HepG2 (cell line): Measurements from ENCODE around the gene PIP5K1C. TPM values are rescaled to one million over a fixed set of nuclear protein-coding genes. Genes with fewer than 3 reads are reported as not detected.

ENCODE experiments used
- ASH2L ChIP-seq: fragments of 300-600, 200-600 bp; sonication (generic); IDR thresholded peaks from 2 replicates; pipeline ENCODE4 v1.7.0; 2017; ENCODE audit warnings: low read depth, mild to moderate bottlenecking, moderate library complexity, mixed read lengths, low read length; ENCODE audit not compliant: insufficient read length
- ATF1 ChIP-seq: IDR thresholded peaks from 2 replicates; pipeline ENCODE4 v1.6.1; 2016; ENCODE audit warnings: mild to moderate bottlenecking, control low read depth
- ATF5 ChIP-seq: sonication (generic); formaldehyde crosslinking; IDR thresholded peaks from 2 replicates; pipeline ENCODE4 v1.4.0; 2020; ENCODE audit warnings: mild to moderate bottlenecking, low read depth, missing genetic modification reagents
- DR1 ChIP-seq: sonication (generic); formaldehyde crosslinking; IDR thresholded peaks from 2 replicates; pipeline ENCODE4 v1.8.0; 2021; ENCODE audit warnings: mild to moderate bottlenecking, missing genetic modification reagents, inconsistent platforms
- KLF6 ChIP-seq: IDR thresholded peaks from 2 replicates; pipeline ENCODE4 v1.8.0; 2016; ENCODE audit warnings: missing biosample characterization, missing genetic modification reagents
- KMT2A ChIP-seq: sonication (generic); formaldehyde crosslinking; IDR thresholded peaks from 2 replicates; pipeline ENCODE4 v1.4.0; 2020; ENCODE audit warnings: missing genetic modification reagents
- MAF1 ChIP-seq: sonication (generic); formaldehyde crosslinking; IDR thresholded peaks from 2 replicates; pipeline ENCODE4 v1.5.0; 2020; ENCODE audit warnings: missing genetic modification reagents, borderline replicate concordance
- PAXIP1 ChIP-seq: sonication (generic); formaldehyde crosslinking; conservative IDR thresholded peaks from 2 replicates; pipeline ENCODE4 v1.4.0; 2020; ENCODE audit warnings: mild to moderate bottlenecking, missing genetic modification reagents, moderate library complexity
- THAP11 ChIP-seq: IDR thresholded peaks from 2 replicates; pipeline ENCODE4 v1.6.1; 2016; ENCODE audit warnings: missing biosample characterization, missing genetic modification reagents
- TMF1 ChIP-seq: sonication (generic); formaldehyde crosslinking; IDR thresholded peaks from 2 replicates; pipeline ENCODE4 v1.8.1; 2022; ENCODE audit warnings: low read depth, missing genetic modification reagents
- YY1 ChIP-seq: IDR thresholded peaks from 2 replicates; pipeline ENCODE4 v1.6.1; 2011; ENCODE audit warnings: low read length, low read depth, moderate library complexity, mild to moderate bottlenecking; ENCODE audit not compliant: insufficient read depth, insufficient replicate concordance
- ZBTB8A ChIP-seq: sonication (generic); formaldehyde crosslinking; IDR thresholded peaks from 2 replicates; pipeline ENCODE4 v1.4.0; 2020; ENCODE audit warnings: mild to moderate bottlenecking, low read depth, missing genetic modification reagents, borderline replicate concordance
- ZKSCAN8 ChIP-seq: IDR thresholded peaks from 2 replicates; pipeline ENCODE4 v1.6.1; 2016; ENCODE audit warnings: borderline replicate concordance, missing genetic modification reagents, missing compliant biosample characterization
- ZNF652 ChIP-seq: IDR thresholded peaks from 2 replicates; pipeline ENCODE4 v1.6.1; 2016; ENCODE audit warnings: low read depth, borderline replicate concordance
- polyA plus RNA-seq, 8 experiments: library from polyadenylated mRNA; depleted of rRNA in 3 of 8; stranded (reverse) in 7 of 8; unstranded in 1 of 8; fragments of >200 nt; fragmentation: Illumina TruSeq in 4 of 8; extraction: Trizol in 4 of 8; gene quantifications; 2 replicates each; pipeline versions ENCODE4 v1.2.1 to v1.2.3, GENCODE V29; 2011 to 2016; ENCODE audit warnings: low read depth in 4 of 8, missing spikeins in 1 of 8, mixed read lengths in 1 of 8; ENCODE audit not compliant: insufficient read depth in 1 of 8
- total RNA-seq, 5 experiments: library from RNA; depleted of rRNA; stranded (reverse); fragments of >200 nt; fragmentation: Illumina TruSeq; extraction: Trizol; gene quantifications; 2 replicates each; pipeline ENCODE4 v1.2.3, GENCODE V29; 2016; ENCODE audit warnings: low read depth in 1 of 5
- TF ChIP-seq, protein P1 (sequence below): sonication (generic); formaldehyde crosslinking; IDR thresholded peaks from 2 replicates; pipeline ENCODE4 v1.5.1; 2020; ENCODE audit warnings: mild to moderate bottlenecking, missing genetic modification reagents, moderate library complexity
- TF ChIP-seq, protein P2 (sequence below): sonication (generic); formaldehyde crosslinking; IDR thresholded peaks from 2 replicates; pipeline ENCODE4 v1.9.0; 2021; ENCODE audit warnings: missing genetic modification reagents, borderline replicate concordance

PIP5K1C gene
- total and polyA plus RNA-seq, 2 of the 13 experiments (the other 11 are each of a cell fraction or from before 2014, with no cell fraction given) = 3.6 to 4.3 TPM

- no peak for TF ChIP-seq DR1 (CRISPR knock-in tag)
- 0 out of 2 replicates have a peak, but pooled peaks have one; percentile 36 for TF ChIP-seq KMT2A (CRISPR knock-in tag)
- TF ChIP-seq ATF1 (CRISPR knock-in tag) = no peak
- TF ChIP-seq ZKSCAN8 (CRISPR knock-in tag) = peak; percentile 92
- TF ChIP-seq ZNF652 (CRISPR knock-in tag) = no peak; the same call in 1 of the 2 replicates
- TF ChIP-seq KLF6 (CRISPR knock-in tag) = peak; percentile 42; the same call in 1 of the 2 replicates
- TF ChIP-seq, protein P1, sequence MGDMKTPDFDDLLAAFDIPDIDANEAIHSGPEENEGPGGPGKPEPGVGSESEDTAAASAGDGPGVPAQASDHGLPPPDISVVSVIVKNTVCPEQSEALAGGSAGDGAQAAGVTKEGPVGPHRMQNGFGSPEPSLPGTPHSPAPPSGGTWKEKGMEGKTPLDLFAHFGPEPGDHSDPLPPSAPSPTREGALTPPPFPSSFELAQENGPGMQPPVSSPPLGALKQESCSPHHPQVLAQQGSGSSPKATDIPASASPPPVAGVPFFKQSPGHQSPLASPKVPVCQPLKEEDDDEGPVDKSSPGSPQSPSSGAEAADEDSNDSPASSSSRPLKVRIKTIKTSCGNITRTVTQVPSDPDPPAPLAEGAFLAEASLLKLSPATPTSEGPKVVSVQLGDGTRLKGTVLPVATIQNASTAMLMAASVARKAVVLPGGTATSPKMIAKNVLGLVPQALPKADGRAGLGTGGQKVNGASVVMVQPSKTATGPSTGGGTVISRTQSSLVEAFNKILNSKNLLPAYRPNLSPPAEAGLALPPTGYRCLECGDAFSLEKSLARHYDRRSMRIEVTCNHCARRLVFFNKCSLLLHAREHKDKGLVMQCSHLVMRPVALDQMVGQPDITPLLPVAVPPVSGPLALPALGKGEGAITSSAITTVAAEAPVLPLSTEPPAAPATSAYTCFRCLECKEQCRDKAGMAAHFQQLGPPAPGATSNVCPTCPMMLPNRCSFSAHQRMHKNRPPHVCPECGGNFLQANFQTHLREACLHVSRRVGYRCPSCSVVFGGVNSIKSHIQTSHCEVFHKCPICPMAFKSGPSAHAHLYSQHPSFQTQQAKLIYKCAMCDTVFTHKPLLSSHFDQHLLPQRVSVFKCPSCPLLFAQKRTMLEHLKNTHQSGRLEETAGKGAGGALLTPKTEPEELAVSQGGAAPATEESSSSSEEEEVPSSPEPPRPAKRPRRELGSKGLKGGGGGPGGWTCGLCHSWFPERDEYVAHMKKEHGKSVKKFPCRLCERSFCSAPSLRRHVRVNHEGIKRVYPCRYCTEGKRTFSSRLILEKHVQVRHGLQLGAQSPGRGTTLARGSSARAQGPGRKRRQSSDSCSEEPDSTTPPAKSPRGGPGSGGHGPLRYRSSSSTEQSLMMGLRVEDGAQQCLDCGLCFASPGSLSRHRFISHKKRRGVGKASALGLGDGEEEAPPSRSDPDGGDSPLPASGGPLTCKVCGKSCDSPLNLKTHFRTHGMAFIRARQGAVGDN (CRISPR knock-in tag) = peak; percentile 55
- TF ChIP-seq, protein P2, sequence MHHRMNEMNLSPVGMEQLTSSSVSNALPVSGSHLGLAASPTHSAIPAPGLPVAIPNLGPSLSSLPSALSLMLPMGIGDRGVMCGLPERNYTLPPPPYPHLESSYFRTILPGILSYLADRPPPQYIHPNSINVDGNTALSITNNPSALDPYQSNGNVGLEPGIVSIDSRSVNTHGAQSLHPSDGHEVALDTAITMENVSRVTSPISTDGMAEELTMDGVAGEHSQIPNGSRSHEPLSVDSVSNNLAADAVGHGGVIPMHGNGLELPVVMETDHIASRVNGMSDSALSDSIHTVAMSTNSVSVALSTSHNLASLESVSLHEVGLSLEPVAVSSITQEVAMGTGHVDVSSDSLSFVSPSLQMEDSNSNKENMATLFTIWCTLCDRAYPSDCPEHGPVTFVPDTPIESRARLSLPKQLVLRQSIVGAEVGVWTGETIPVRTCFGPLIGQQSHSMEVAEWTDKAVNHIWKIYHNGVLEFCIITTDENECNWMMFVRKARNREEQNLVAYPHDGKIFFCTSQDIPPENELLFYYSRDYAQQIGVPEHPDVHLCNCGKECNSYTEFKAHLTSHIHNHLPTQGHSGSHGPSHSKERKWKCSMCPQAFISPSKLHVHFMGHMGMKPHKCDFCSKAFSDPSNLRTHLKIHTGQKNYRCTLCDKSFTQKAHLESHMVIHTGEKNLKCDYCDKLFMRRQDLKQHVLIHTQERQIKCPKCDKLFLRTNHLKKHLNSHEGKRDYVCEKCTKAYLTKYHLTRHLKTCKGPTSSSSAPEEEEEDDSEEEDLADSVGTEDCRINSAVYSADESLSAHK (CRISPR knock-in tag) = no peak
- TF ChIP-seq TMF1 (CRISPR knock-in tag) = no peak
- TF ChIP-seq MAF1 = 0 out of 2 replicates have a peak, but pooled peaks have one; percentile 23
- TF ChIP-seq THAP11 (CRISPR knock-in tag) = peak; percentile 78
- peak; percentile 83 for TF ChIP-seq YY1
- TF ChIP-seq PAXIP1 (CRISPR knock-in tag) = peak; percentile 37; the same call in 1 of the 2 replicates
- TF ChIP-seq ZBTB8A (CRISPR knock-in tag) = no peak
- no peak for TF ChIP-seq ASH2L
- TF ChIP-seq ATF5 (CRISPR knock-in tag) = no peak
Observed at GRCh38 chr19:3721131-3721886, 21.0 kb upstream of the PIP5K1C start (continued).
